ENCODE results near the gene PEAK1.

- TF ChIP-seq CTCF (conservative IDR thresholded peaks at IDR 0.05; ENCODE audit: low read length) = no peak
- TF ChIP-seq EZH2phosphoT487 (IDR thresholded peaks at IDR 0.05; ENCODE audit: borderline replicate concordance, low read depth, low read length) = no peak
Measured at GRCh38 chr15:77375133-77375532, 44.8 kb downstream of the PEAK1 start.

Measured in OCI-LY7 (cell line).